HepG2 (cell line): ENCODE results near the gene CDT1. TPM values are rescaled to one million over a fixed set of nuclear protein-coding genes. Genes with fewer than 3 reads are reported as not detected.

Source experiments
- AGO1 ChIP-seq: fragments of 200-400 bp; formaldehyde crosslinking; IDR thresholded peaks from 2 replicates; pipeline ENCODE4 v1.6.1; 2017; ENCODE audit warnings: mild to moderate bottlenecking, low read depth, low read length, moderate library complexity; ENCODE audit not compliant: poor library complexity, severe bottlenecking
- ASH2L ChIP-seq: fragments of 300-600, 200-600 bp; sonication (generic); IDR thresholded peaks from 2 replicates; pipeline ENCODE4 v1.7.0; 2017; ENCODE audit warnings: low read depth, mild to moderate bottlenecking, moderate library complexity, mixed read lengths, low read length; ENCODE audit not compliant: insufficient read length
- ATF7 ChIP-seq, 2 experiments: fragments of 450-650 bp in 1 of 2; sonication (generic) in 1 of 2; formaldehyde crosslinking in 1 of 2; IDR thresholded peaks; 2 replicates each; pipeline versions ENCODE4 v1.4.0 to v1.6.1; 2016 to 2020; ENCODE audit warnings: antibody characterized with exemption in 1 of 2, mild to moderate bottlenecking in 1 of 2, missing genetic modification reagents in 1 of 2
- DRAP1 ChIP-seq: IDR thresholded peaks from 2 replicates; pipeline ENCODE4 v1.6.1; 2016; ENCODE audit warnings: missing genetic modification reagents, missing compliant biosample characterization
- FOSL2 ChIP-seq: sonication (generic); formaldehyde crosslinking; IDR thresholded peaks from 2 replicates; pipeline ENCODE4 v1.4.0; 2020; ENCODE audit warnings: missing genetic modification reagents
- HINFP ChIP-seq: sonication (generic); formaldehyde crosslinking; IDR thresholded peaks from 2 replicates; pipeline ENCODE4 v1.4.0; 2020; ENCODE audit warnings: low read depth, mild to moderate bottlenecking, missing genetic modification reagents
- HMG20B ChIP-seq: conservative IDR thresholded peaks from 2 replicates; pipeline ENCODE4 v1.6.1; 2016; ENCODE audit warnings: missing genetic modification reagents, missing compliant biosample characterization
- HNF1B ChIP-seq: sonication (generic); formaldehyde crosslinking; IDR thresholded peaks from 2 replicates; pipeline ENCODE4 v1.5.1; 2020; ENCODE audit warnings: mild to moderate bottlenecking, moderate library complexity, missing genetic modification reagents
- HNRNPH1 ChIP-seq: fragments of 200-400 bp; formaldehyde crosslinking; optimal IDR thresholded peaks from 2 replicates; pipeline ENCODE3; 2017; ENCODE audit warnings: mild to moderate bottlenecking, low read depth, low read length
- HNRNPLL ChIP-seq: fragments of 200-400 bp; formaldehyde crosslinking; IDR thresholded peaks from 2 replicates; pipeline ENCODE4 v1.6.1; 2017; ENCODE audit warnings: mild to moderate bottlenecking, low read depth, low read length; ENCODE audit not compliant: poor library complexity, severe bottlenecking
- LCORL ChIP-seq, 2 experiments: fragments of 450-650 bp in 1 of 2; sonication (generic) in 1 of 2; formaldehyde crosslinking in 1 of 2; IDR thresholded peaks; 2 replicates each; pipeline versions ENCODE4 v1.5.0 to v1.6.1; 2017 to 2020; ENCODE audit warnings: antibody characterized with exemption in 1 of 2, missing genetic modification reagents in 1 of 2
- MAFK ChIP-seq, 2 experiments: IDR thresholded peaks in 1 of 2; conservative IDR thresholded peaks in 1 of 2; 2 replicates each; pipeline ENCODE4 v1.6.1; 2011; ENCODE audit warnings: improper control_type of control experiment in 2 of 2, low read length in 2 of 2
- MAX ChIP-seq: IDR thresholded peaks from 2 replicates; pipeline ENCODE4 v1.6.1; 2012; ENCODE audit warnings: inconsistent platforms
- MTERF4 ChIP-seq: sonication (generic); formaldehyde crosslinking; IDR thresholded peaks from 2 replicates; pipeline ENCODE4 v1.8.0; 2023; ENCODE audit warnings: mild to moderate bottlenecking, missing genetic modification reagents
- RBAK ChIP-seq: sonication (generic); formaldehyde crosslinking; IDR thresholded peaks from 2 replicates; pipeline ENCODE4 v1.5.1; 2020; ENCODE audit warnings: mild to moderate bottlenecking, missing genetic modification reagents
- RELA ChIP-seq: sonication (generic); formaldehyde crosslinking; IDR thresholded peaks from 2 replicates; pipeline ENCODE4 v1.4.0; 2020; ENCODE audit warnings: missing genetic modification reagents
- ZBTB4 ChIP-seq: sonication (generic); formaldehyde crosslinking; IDR thresholded peaks from 2 replicates; pipeline ENCODE4 v1.4.0; 2020; ENCODE audit warnings: missing genetic modification reagents, mild to moderate bottlenecking, borderline replicate concordance
- ZNF160 ChIP-seq: sonication (generic); formaldehyde crosslinking; IDR thresholded peaks from 2 replicates; pipeline ENCODE4 v1.8.0; 2022; ENCODE audit warnings: mild to moderate bottlenecking, inconsistent platforms, missing genetic modification reagents
- ZNF263 ChIP-seq: sonication (generic); formaldehyde crosslinking; IDR thresholded peaks from 2 replicates; pipeline ENCODE4 v1.4.0; 2020; ENCODE audit warnings: missing genetic modification reagents
- ZNF343 ChIP-seq: sonication (generic); formaldehyde crosslinking; IDR thresholded peaks from 2 replicates; pipeline ENCODE4 v1.4.0; 2020; ENCODE audit warnings: mild to moderate bottlenecking, missing genetic modification reagents
- ZNF383 ChIP-seq: sonication (generic); formaldehyde crosslinking; IDR thresholded peaks from 2 replicates; pipeline ENCODE4 v1.4.0; 2020; ENCODE audit warnings: missing genetic modification reagents, mild to moderate bottlenecking, borderline replicate concordance
- polyA plus RNA-seq, 8 experiments: library from polyadenylated mRNA; depleted of rRNA in 3 of 8; stranded (reverse) in 7 of 8; unstranded in 1 of 8; fragments of >200 nt; fragmentation: Illumina TruSeq in 4 of 8; extraction: Trizol in 4 of 8; gene quantifications; 2 replicates each; pipeline versions ENCODE4 v1.2.1 to v1.2.3, GENCODE V29; 2011 to 2016; ENCODE audit warnings: low read depth in 4 of 8, missing spikeins in 1 of 8, mixed read lengths in 1 of 8; ENCODE audit not compliant: insufficient read depth in 1 of 8
- total RNA-seq, 5 experiments: library from RNA; depleted of rRNA; stranded (reverse); fragments of >200 nt; fragmentation: Illumina TruSeq; extraction: Trizol; gene quantifications; 2 replicates each; pipeline ENCODE4 v1.2.3, GENCODE V29; 2016; ENCODE audit warnings: low read depth in 1 of 5

Gene CDT1
- total and polyA plus RNA-seq, 2 of the 13 experiments (the other 11 are each of a cell fraction or from before 2014, with no cell fraction given), result 23.1 to 23.8 TPM

- TF ChIP-seq HNF1B (peak; percentile 76), ZNF343 (CRISPR knock-in tag) (no peak), ZNF160 (CRISPR knock-in tag) (no peak), ATF7 (IDR thresholded peaks at IDR 0.05) (peak; percentile 14; the same call in 1 of the 2 replicates), ATF7 (CRISPR knock-in tag; IDR thresholded peaks at IDR 0.05) (no peak), ZNF383 (no peak), RBAK (peak; percentile 58; the same call in 1 of the 2 replicates), MAFK (conservative IDR thresholded peaks at IDR 0.05 in 1 of 2, IDR thresholded peaks at IDR 0.05 in 1 of 2; ENCODE audit: low read length in 2 of 2) (no peak), ZBTB4 (CRISPR knock-in tag) (no peak), HNRNPLL (no peak), AGO1 (no peak), ZNF263 (CRISPR knock-in tag) (peak; percentile 99), ASH2L (peak; percentile 70), RELA (CRISPR knock-in tag) (no peak), FOSL2 (CRISPR knock-in tag) (peak; percentile 69), HMG20B (CRISPR knock-in tag) (peak; percentile 94), DRAP1 (CRISPR knock-in tag) (peak; percentile 68), MAX (peak; percentile 86), MTERF4 (CRISPR knock-in tag) (no peak), HNRNPH1 (no peak), HINFP (CRISPR knock-in tag) (no peak), LCORL (IDR thresholded peaks at IDR 0.05) (no peak), LCORL (CRISPR knock-in tag; IDR thresholded peaks at IDR 0.05) (peak; percentile 99)
Observed at GRCh38 chr16:88763502-88764053, 40.0 kb upstream of the CDT1 start (continued).
